Measurements from ENCODE around the gene PLEKHH2.

The PLEKHH2 gene

DNA sequence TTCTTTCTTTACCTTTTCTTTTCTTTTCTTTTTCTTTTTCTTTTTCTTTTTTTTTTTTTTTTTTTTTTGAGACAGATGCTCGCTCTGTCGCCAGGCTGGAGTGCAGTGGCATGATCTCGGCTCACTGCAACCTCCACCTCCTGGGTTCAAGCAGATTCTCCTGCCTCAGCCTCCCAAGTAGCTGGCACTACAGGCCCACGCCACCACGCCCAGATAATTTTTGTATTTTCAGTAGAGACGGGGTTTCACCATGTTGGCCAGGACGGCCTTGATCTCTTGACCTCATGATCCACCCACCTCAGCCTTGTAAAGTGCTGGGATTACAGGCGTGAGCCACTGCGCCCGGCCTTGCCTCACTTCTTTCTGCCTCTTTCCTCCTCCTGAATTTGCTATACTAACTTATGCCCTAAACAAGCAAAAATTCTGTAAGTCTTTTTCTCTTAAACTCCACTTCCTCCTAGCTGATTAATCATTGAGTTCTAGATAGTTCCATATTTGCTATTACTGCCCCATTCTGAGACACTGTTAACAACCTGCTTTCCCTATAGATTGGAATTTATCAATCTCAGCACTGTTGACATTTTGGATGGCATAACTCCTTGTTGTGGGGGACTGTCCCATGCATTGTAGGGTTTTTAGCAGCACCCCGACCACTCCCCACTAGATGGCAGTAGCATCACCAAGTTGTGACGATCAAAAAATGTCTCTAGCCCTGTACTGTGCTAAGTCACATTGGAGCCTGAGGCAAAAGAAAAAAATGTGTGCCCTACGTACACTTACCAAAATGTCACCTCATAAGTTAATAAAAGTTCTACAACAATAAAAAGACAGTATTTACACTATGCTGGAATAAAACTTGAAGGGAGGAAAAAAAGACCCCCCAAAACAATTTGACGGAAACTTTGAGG is 24.8 kb upstream of the PLEKHH2 start:
- peak; percentile 79 for TF ChIP-seq CTCF (IDR thresholded peaks at IDR 0.05; ENCODE audit: insufficient read depth, low read length, missing control alignments)
- no peak for DNase-seq (ENCODE audit: low read depth, low spot score)
- CTCF ChIA-PET: interaction anchor here (0.6 to 5.8 kb wide), 15 partner anchors 7 to 784 kb away, joined by 3 to 58 read pairs (median 4); partner anchors contain the start of gene THADA
- H3K4me3 ChIP-seq (ENCODE audit: low read depth, low read length): no peak overlapping the region
- POLR2A ChIA-PET: no interaction called here

GRCh38 chr2:43612944-43613343 is 24.1 kb upstream of the PLEKHH2 start:
- no peak for TF ChIP-seq CTCF (IDR thresholded peaks at IDR 0.05; ENCODE audit: insufficient read depth, low read length, missing control alignments)
- CTCF ChIA-PET: interaction anchor here (0.6 to 5.8 kb wide), 14 partner anchors 8 to 789 kb away, joined by 3 to 58 read pairs (median 4); partner anchors contain the start of gene THADA
- no peak for DNase-seq (ENCODE audit: low read depth, low spot score)
- POLR2A ChIA-PET: no interaction called here
- H3K4me3 ChIP-seq (ENCODE audit: low read depth, low read length): no peak overlapping the region

- DNase-seq (ENCODE audit: low read depth, low spot score): no peak
- CTCF ChIA-PET: interaction anchor here (0.9 to 1.4 kb wide), 2 partner anchors 12 to 129 kb away, joined by 3 to 5 read pairs; no protein-coding TSS in a partner anchor
- no peak overlapping the region for H3K4me3 ChIP-seq (ENCODE audit: low read depth, low read length)
- POLR2A ChIA-PET: no interaction called here
- no peak for TF ChIP-seq CTCF (IDR thresholded peaks at IDR 0.05; ENCODE audit: insufficient read depth, low read length, missing control alignments)
These were observed 19.9 kb upstream of the PLEKHH2 start for GRCh38 chr2:43616967-43617680.

DNA sequence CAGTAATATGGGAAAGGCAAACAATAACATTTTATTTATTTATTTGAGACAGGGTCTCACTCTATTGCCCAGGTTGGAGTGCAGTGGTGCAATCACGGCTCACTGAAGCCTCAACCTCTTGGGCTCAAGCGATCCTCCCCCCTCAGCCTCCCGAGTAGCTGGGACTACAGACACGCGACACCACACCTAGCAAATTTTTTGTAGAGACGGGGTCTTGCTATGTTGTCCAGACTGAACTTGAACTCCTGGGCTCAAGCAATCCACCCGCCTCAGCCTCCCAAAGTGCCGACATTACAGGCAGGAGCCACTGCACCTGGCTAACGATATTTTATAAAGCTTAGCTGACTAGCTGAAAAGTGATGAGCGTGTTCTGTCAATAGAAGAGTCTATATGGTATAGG is 17.5 kb upstream of the PLEKHH2 start:
- ChIA-PET POLR2A (no interaction called here), CTCF (interaction anchor here (0.9 to 1.1 kb wide), 2 partner anchors 11 to 255 kb away, joined by 3 to 5 read pairs; no protein-coding TSS in a partner anchor)
- no peak for DNase-seq (ENCODE audit: low read depth, low spot score)
- no peak overlapping the region for H3K4me3 ChIP-seq (ENCODE audit: low read depth, low read length)
- no peak for TF ChIP-seq CTCF (IDR thresholded peaks at IDR 0.05; ENCODE audit: insufficient read depth, low read length, missing control alignments)

DNA sequence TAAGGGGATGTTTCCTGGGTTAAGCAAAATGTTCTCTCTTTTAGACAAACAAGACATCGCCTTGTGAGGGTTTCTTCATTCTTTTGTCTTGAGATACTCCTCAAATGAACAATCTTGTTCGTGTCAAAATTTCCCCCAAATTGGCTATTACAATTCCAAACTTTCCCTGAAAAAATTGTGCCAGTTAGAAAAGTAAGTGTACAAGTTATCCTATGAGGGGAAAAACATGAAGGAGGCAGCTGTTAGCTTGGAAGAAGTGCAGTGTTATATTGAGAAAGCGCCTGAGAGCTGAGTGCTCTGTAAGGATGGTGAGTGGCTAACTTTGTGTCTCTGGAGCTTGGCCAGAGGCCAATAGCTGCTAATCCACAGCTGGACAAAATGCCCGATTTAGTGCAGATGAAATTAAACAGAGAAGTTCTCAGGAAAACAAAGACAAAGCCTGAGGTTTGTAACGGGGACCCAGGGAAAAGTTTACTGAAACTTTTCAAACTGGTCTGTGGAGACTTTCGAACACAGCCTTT is 14.1 kb upstream of the PLEKHH2 start:
- TF ChIP-seq CTCF (IDR thresholded peaks at IDR 0.05; ENCODE audit: insufficient read depth, low read length, missing control alignments): no peak
- ChIA-PET CTCF (interaction anchor here (1.0 to 3.1 kb wide), 3 partner anchors 11 to 795 kb away, joined by 3 to 22 read pairs (median 4); no protein-coding TSS in a partner anchor), POLR2A (no interaction called here)
- DNase-seq (ENCODE audit: low read depth, low spot score): no peak
- H3K4me3 ChIP-seq (ENCODE audit: low read depth, low read length): no peak overlapping the region
